NB4 (cell line): ENCODE data around the gene SLC25A1.

Source experiments
- DNase-seq: peaks from one replicate; pipeline ENCODE4 v3.0.0; 2010; ENCODE audit warnings: low read depth
- H3K4me3 ChIP-seq: one replicate; pipeline ENCODE4 v1.5.1; 2011; ENCODE audit warnings: mild to moderate bottlenecking, low read depth, low read length, moderate library complexity
- MYC ChIP-seq: IDR thresholded peaks from 2 replicates; pipeline ENCODE4 v1.6.1; 2011; ENCODE audit warnings: low read depth, low read length
- POLR2A ChIP-seq: IDR thresholded peaks from 2 replicates; pipeline ENCODE4 v1.6.1; 2011; ENCODE audit warnings: mild to moderate bottlenecking; ENCODE audit not compliant: insufficient read length; ENCODE audit errors: extremely low read depth
- TF ChIP-seq, protein P1 (sequence below): IDR thresholded peaks from 2 replicates; pipeline ENCODE4 v1.6.1; 2011; ENCODE audit warnings: low read depth, low read length
- TF ChIP-seq, protein P2 (sequence below): IDR thresholded peaks from one replicate; pipeline ENCODE4 v1.5.1; 2012; ENCODE audit warnings: low read depth, low read length

Gene SLC25A1

DNA sequence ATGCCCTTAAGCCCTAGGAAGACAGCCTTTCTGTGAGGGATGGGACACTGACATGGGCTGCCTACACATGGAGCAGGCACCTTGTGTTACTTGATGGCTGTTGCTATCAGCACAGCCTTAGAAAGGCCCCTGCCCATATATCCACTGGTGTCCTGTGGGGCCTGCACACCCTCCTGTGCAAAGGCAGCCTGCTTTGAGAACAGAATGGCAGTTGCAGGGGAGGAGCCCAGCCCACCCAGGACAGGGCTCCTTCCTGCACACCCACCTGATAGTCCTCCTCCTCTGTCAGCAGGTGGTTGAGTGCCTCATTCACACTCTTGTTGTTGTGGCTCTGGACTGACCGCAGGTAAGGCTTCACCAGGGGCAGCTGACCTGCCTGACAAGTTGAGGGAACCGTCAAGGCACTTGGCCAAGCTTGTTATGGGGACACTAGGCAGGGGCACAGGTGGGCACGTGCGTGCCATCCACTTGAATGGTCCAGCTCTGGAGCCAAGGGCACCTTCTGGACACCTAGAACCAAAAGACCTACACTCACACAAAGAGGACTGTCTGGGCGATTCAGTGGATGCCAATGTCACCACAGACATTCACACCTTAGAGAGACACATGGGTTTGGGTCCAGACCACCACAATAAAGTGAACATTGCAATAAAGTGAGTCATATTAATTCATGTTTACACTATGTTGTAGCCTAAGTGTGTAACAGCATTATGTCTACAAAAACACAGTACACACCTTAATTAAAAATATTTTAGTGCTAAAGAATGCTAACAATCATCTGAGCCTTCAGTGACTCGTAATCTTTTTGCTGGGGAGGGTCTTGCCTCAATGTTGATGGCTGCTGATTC, 9.4 kb upstream of the SLC25A1 start:
- DNase-seq: no peak
- no peak overlapping the region for H3K4me3 ChIP-seq
- no peak for TF ChIP-seq POLR2A
- TF ChIP-seq, protein P1, sequence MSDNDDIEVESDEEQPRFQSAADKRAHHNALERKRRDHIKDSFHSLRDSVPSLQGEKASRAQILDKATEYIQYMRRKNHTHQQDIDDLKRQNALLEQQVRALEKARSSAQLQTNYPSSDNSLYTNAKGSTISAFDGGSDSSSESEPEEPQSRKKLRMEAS: no peak
- TF ChIP-seq MYC: no peak
- TF ChIP-seq, protein P2, sequence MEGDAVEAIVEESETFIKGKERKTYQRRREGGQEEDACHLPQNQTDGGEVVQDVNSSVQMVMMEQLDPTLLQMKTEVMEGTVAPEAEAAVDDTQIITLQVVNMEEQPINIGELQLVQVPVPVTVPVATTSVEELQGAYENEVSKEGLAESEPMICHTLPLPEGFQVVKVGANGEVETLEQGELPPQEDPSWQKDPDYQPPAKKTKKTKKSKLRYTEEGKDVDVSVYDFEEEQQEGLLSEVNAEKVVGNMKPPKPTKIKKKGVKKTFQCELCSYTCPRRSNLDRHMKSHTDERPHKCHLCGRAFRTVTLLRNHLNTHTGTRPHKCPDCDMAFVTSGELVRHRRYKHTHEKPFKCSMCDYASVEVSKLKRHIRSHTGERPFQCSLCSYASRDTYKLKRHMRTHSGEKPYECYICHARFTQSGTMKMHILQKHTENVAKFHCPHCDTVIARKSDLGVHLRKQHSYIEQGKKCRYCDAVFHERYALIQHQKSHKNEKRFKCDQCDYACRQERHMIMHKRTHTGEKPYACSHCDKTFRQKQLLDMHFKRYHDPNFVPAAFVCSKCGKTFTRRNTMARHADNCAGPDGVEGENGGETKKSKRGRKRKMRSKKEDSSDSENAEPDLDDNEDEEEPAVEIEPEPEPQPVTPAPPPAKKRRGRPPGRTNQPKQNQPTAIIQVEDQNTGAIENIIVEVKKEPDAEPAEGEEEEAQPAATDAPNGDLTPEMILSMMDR: no peak

DNA sequence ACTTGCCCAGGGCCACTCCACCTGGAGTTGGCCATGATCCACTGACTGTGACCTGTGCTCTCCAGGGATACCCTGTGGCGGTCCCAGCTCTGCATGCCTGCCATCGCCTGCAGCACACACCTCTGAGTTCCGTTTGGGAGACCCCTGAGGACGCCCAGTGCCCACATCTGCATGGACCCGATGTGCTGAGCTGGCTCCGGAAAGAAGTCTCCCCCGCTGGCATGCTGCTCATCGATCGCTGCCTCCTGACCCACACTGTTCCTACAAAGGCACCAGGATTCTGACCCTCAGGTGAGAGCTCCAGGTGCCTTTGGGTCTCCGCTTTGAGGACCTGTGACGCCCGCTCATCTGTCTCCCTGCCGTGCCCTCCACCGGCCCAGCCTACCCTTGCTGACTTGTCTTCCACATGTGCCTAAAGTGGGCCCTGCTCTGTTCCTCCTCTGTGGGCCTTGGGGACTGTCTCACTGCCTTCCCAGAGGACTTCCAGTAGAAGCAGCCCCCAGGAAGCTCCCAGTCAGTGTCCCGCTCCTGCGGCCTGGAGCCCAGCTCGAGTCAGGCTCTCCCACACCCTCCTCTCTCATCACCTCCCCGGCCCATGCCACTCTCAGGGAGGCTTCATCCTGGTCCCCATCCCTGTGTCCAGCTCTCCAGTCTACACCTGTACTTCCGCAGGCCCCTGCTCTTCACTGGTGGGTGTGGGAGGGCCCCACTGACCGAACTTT, 5.9 kb upstream of the SLC25A1 start:
- DNase-seq: no peak
- H3K4me3 ChIP-seq: no peak overlapping the region
- no peak for TF ChIP-seq MYC
- TF ChIP-seq, protein P1: no peak

DNA sequence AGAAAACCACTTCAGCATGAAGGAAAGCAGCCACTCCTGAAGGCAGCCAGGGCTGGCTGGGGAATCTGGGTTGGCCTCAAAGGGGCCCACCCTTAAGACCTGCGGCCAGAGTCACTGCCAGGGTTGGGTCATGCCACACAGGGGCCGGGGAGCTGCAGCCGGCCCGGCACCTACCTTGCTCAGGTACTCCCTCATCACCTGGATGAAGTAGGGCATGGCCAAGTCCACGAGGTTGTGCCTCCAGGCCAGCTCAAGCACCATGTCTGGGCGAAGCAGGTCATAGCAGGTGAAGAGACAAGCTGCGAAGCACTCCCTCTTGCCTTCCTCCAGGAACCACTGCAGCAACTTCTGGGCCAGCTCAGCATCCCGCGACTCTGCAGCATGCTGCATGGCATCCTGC, 4.7 kb upstream of the SLC25A1 start:
- H3K4me3 ChIP-seq: no peak overlapping the region
- DNase-seq: no peak
- TF ChIP-seq, protein P1: no peak
- no peak for TF ChIP-seq MYC
- TF ChIP-seq POLR2A: no peak
- TF ChIP-seq, protein P2: no peak

DNA sequence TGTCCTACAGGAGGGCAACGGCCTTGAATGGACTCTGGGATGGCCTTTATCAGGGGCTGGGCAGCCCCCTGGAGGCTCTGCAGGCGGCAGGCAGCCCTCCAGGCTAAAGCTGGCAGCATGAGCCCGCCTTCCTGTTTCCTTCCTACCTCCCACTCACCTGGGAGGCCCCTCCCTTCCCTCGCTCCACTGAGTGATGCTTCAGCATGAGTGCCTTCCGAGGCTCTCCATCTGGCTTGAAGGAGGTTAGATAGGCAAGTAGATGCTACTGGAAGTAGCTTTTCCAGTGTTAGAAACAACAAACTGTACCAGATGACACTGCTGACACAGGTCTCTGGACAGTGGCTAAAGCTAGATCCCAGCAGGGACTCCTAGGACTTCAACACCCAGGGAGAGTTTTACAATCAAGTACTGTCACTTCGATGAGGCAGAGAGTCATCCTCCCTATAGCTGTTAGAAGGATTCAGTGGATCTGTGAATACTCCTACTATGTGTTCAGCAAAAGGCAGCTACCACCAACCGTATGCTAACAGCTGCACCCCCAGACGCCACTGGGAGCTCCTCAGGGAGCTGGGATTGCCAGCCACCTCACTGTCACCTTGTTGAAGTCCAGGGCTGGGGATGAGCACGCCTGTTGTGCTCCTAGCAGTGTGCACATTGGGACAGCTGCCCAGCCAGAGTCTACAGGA, 4.1 kb upstream of the SLC25A1 start:
- no peak for DNase-seq
- no peak for TF ChIP-seq POLR2A
- TF ChIP-seq MYC: no peak
- TF ChIP-seq, protein P1: no peak
- no peak overlapping the region for H3K4me3 ChIP-seq

DNA sequence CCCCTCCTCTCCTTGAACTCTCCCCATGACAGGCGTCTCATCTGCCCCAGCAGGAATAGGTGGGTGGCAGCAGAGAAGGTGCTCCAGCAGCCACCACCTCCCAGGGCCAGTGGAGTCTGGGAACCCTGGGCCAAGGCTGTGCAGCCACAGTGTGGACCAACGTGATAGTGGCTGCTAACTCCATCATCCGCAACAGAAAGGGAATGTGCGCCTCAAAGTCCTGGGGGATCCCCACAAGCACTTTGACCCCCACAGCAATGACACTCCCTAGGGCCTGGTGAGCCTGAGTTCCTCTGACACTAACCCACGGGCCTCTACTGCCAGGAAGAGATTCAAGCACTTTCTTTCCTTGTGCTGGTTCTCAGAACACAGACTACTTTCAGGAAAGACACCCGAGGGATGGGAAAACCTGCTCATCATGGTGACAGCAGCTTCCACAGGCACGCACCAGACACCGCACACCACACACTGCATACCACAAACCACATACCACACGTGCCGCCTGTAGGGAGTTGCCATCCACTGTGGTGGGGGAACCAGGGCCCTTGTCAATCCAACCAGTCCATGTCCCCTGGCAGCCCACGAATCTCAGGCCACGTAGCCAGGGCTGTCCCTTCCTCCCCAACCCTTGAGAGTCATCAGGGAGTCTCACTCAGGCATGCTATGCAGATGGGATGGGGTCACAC, 3.4 kb upstream of the SLC25A1 start:
- TF ChIP-seq MYC (no peak), POLR2A (no peak)
- TF ChIP-seq, protein P1: no peak
- TF ChIP-seq, protein P2: no peak
- no peak overlapping the region for H3K4me3 ChIP-seq
- DNase-seq: peak; percentile 45

DNA sequence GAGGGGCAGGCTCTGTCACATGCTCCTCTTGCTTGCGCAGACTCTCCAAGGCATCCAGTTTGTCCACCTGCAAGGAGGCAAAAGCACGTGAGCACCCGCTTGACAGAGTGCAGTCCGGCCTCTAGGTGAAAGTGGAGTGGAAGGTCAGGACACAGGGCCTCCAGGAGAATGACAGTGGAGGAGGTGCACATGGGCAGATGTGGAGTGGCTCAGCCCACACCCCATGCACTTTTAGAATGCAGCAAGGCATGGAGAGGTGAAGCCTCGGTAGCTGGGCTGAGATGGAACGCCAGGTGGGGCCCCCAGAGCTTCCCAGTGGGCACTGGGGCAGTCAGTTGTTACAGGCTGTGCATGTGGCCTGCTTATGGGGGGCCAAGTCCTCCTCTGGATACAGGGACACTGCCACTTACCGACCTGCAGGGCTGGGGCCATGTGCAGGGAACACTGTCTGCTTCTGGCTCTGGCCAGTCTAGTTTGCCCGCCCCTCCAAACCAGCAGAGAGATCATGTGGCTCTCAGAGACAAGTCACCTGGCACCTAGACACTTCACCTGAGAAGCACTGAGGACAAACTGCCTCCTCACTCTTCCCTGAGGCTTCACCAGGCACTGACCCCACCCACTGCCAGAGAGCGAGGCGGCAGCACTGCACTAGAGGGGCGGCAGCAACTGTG, 2.3 kb upstream of the SLC25A1 start:
- no peak for DNase-seq
- no peak overlapping the region for H3K4me3 ChIP-seq
- TF ChIP-seq, protein P2: no peak
- TF ChIP-seq POLR2A (no peak), MYC (no peak)
- TF ChIP-seq, protein P1: no peak
